GM03348 (cell line): ENCODE measurements around the gene FREM2.

ENCODE experiments used
- DNase-seq: peaks from one replicate; pipeline ENCODE4 v3.0.0; 2012; ENCODE audit warnings: low spot score

The FREM2 gene

GRCh38 chr13:38826182-38826813 lies 139.4 kb downstream of the FREM2 start:
- no peak for DNase-seq

GRCh38 chr13:38830442-38831045 lies 143.7 kb downstream of the FREM2 start:
- DNase-seq = no peak

GRCh38 chr13:38844581-38844980 lies 157.7 kb downstream of the FREM2 start:
- no peak for DNase-seq

- no peak for DNase-seq
Observed at GRCh38 chr13:38848360-38848759, 161.5 kb downstream of the FREM2 start.

GRCh38 chr13:38849315-38849714 lies 162.4 kb downstream of the FREM2 start:
- DNase-seq = no peak

- DNase-seq = no peak
Observed at GRCh38 chr13:38850868-38851626, 164.2 kb downstream of the FREM2 start.

- DNase-seq = no peak
Observed at GRCh38 chr13:38854226-38854625, 167.3 kb downstream of the FREM2 start.

GRCh38 chr13:38856065-38856464 lies 169.2 kb downstream of the FREM2 start:
- DNase-seq = no peak

- DNase-seq = no peak
Observed at GRCh38 chr13:38862443-38862842, 175.6 kb downstream of the FREM2 start.

- DNase-seq = no peak
Observed at GRCh38 chr13:38863536-38863935, 176.7 kb downstream of the FREM2 start.

- DNase-seq = no peak
Observed at GRCh38 chr13:38866649-38867048, 179.8 kb downstream of the FREM2 start.

- DNase-seq = no peak
Observed at GRCh38 chr13:38868399-38868798, 181.5 kb downstream of the FREM2 start.

GRCh38 chr13:38868870-38869269 lies 182.0 kb downstream of the FREM2 start:
- DNase-seq = no peak

GRCh38 chr13:38871275-38871674 lies 184.4 kb downstream of the FREM2 start:
- no peak for DNase-seq

GRCh38 chr13:38872693-38873092 lies 185.8 kb downstream of the FREM2 start:
- peak; percentile 4 for DNase-seq

GRCh38 chr13:38875186-38875875 lies 188.5 kb downstream of the FREM2 start:
- DNase-seq = no peak

GRCh38 chr13:38879278-38879677 lies 192.4 kb downstream of the FREM2 start:
- DNase-seq = no peak

- no peak for DNase-seq
Observed at GRCh38 chr13:38879786-38880185, 192.9 kb downstream of the FREM2 start.

- DNase-seq = no peak
Observed at GRCh38 chr13:38880397-38880796, 193.5 kb downstream of the FREM2 start.

- DNase-seq = no peak
Observed at GRCh38 chr13:38883783-38884182, 196.9 kb downstream of the FREM2 start.

- DNase-seq = peak; percentile 9
Observed at GRCh38 chr13:38888309-38888708, 201.4 kb downstream of the FREM2 start.

GRCh38 chr13:38895075-38895474 lies 208.2 kb downstream of the FREM2 start:
- DNase-seq = no peak

- DNase-seq = no peak
Observed at GRCh38 chr13:38897521-38897920, 210.6 kb downstream of the FREM2 start.
